ENCODE measurements around the gene TNFRSF21.
"Not testable (repeated sequence)": the region's sequence is repeated elsewhere in the genome, so short reads cannot be mapped to it uniquely, and the experiment has no call there.

The TNFRSF21 gene

GRCh38 chr6:47288267-47289090, 21.2 kb downstream of the TNFRSF21 start:
- no peaks in the 10 kb centered on the region for H3K9me3 ChIP-seq (ENCODE audit: control insufficient read depth, insufficient read depth, low read length)
- peaks cover 21% of the 10 kb centered on the region for H3K36me3 ChIP-seq (ENCODE audit: insufficient read depth, low read length)
- H3K9ac ChIP-seq (ENCODE audit: low read depth, low read length) = no peak overlapping the region
- peaks cover 7% of the 10 kb centered on the region for H3K4me1 ChIP-seq (ENCODE audit: insufficient read depth, low read length)

GRCh38 chr6:47286301-47286700, 23.4 kb downstream of the TNFRSF21 start:
- H3K9ac ChIP-seq (ENCODE audit: low read depth, low read length) = no peak overlapping the region
- peaks cover 29% of the 10 kb centered on the region for H3K36me3 ChIP-seq (ENCODE audit: insufficient read depth, low read length)
- peaks cover 7% of the 10 kb centered on the region for H3K4me1 ChIP-seq (ENCODE audit: insufficient read depth, low read length)
- no peaks in the 10 kb centered on the region for H3K9me3 ChIP-seq (ENCODE audit: control insufficient read depth, insufficient read depth, low read length)

GRCh38 chr6:47283993-47284392, 25.7 kb downstream of the TNFRSF21 start:
- Histone ChIP-seq H3K4me1 (ENCODE audit: insufficient read depth, low read length) (0 out of 2 replicates have a peak, but pooled peaks cover 3% of the 10 kb centered on the region), H3K9ac (ENCODE audit: low read depth, low read length) (no peak overlapping the region), H3K9me3 (ENCODE audit: control insufficient read depth, insufficient read depth, low read length) (no peaks in the 10 kb centered on the region), H3K36me3 (ENCODE audit: insufficient read depth, low read length) (peaks cover 34% of the 10 kb centered on the region)

- Histone ChIP-seq H3K9me3 (ENCODE audit: control insufficient read depth, insufficient read depth, low read length) (no peaks in the 10 kb centered on the region), H3K36me3 (ENCODE audit: insufficient read depth, low read length) (peaks cover 33% of the 10 kb centered on the region), H3K4me1 (ENCODE audit: insufficient read depth, low read length) (0 out of 2 replicates have a peak, but pooled peaks cover 3% of the 10 kb centered on the region), H3K9ac (ENCODE audit: low read depth, low read length) (no peak overlapping the region)
These were observed 31.2 kb downstream of the TNFRSF21 start for GRCh38 chr6:47278545-47278944.

- H3K9me3 ChIP-seq (ENCODE audit: control insufficient read depth, insufficient read depth, low read length) = no peaks in the 10 kb centered on the region
- no peak overlapping the region for H3K9ac ChIP-seq (ENCODE audit: low read depth, low read length)
- 0 out of 2 replicates have a peak, but pooled peaks cover 3% of the 10 kb centered on the region for H3K4me1 ChIP-seq (ENCODE audit: insufficient read depth, low read length)
- peaks cover 27% of the 10 kb centered on the region for H3K36me3 ChIP-seq (ENCODE audit: insufficient read depth, low read length)
These were observed 32.0 kb downstream of the TNFRSF21 start for GRCh38 chr6:47277702-47278101.

GRCh38 chr6:47276377-47276776, 33.3 kb downstream of the TNFRSF21 start:
- H3K9me3 ChIP-seq (ENCODE audit: control insufficient read depth, insufficient read depth, low read length) = no peaks in the 10 kb centered on the region
- H3K4me1 ChIP-seq (ENCODE audit: insufficient read depth, low read length) = 0 out of 2 replicates have a peak, but pooled peaks cover 3% of the 10 kb centered on the region
- H3K9ac ChIP-seq (ENCODE audit: low read depth, low read length) = no peak overlapping the region
- peaks cover 25% of the 10 kb centered on the region for H3K36me3 ChIP-seq (ENCODE audit: insufficient read depth, low read length)

GRCh38 chr6:47275640-47276039, 34.1 kb downstream of the TNFRSF21 start:
- Histone ChIP-seq H3K9me3 (ENCODE audit: control insufficient read depth, insufficient read depth, low read length) (no peaks in the 10 kb centered on the region), H3K36me3 (ENCODE audit: insufficient read depth, low read length) (peaks cover 25% of the 10 kb centered on the region), H3K4me1 (ENCODE audit: insufficient read depth, low read length) (0 out of 2 replicates have a peak, but pooled peaks cover 3% of the 10 kb centered on the region), H3K9ac (ENCODE audit: low read depth, low read length) (no peak overlapping the region)

GRCh38 chr6:47275132-47275531, 34.6 kb downstream of the TNFRSF21 start:
- H3K36me3 ChIP-seq (ENCODE audit: insufficient read depth, low read length) = peaks cover 25% of the 10 kb centered on the region
- not testable (repeated sequence) for H3K9me3 ChIP-seq (ENCODE audit: control insufficient read depth, insufficient read depth, low read length); H3K4me1 ChIP-seq (ENCODE audit: insufficient read depth, low read length); H3K9ac ChIP-seq (ENCODE audit: low read depth, low read length)

GRCh38 chr6:47268572-47269187, 41.0 kb downstream of the TNFRSF21 start:
- no peak overlapping the region for H3K9ac ChIP-seq (ENCODE audit: low read depth, low read length)
- H3K4me1 ChIP-seq (ENCODE audit: insufficient read depth, low read length) = no peaks in the 10 kb centered on the region; the same call in 1 of the 2 replicates
- H3K36me3 ChIP-seq (ENCODE audit: insufficient read depth, low read length) = peaks cover 2% of the 10 kb centered on the region; the same call in 1 of the 2 replicates
- H3K9me3 ChIP-seq (ENCODE audit: control insufficient read depth, insufficient read depth, low read length) = no peaks in the 10 kb centered on the region

- H3K9ac ChIP-seq (ENCODE audit: low read depth, low read length) = no peak overlapping the region
- peaks cover 2% of the 10 kb centered on the region for H3K36me3 ChIP-seq (ENCODE audit: insufficient read depth, low read length)
- H3K9me3 ChIP-seq (ENCODE audit: control insufficient read depth, insufficient read depth, low read length) = no peaks in the 10 kb centered on the region
- no peaks in the 10 kb centered on the region; the same call in 1 of the 2 replicates for H3K4me1 ChIP-seq (ENCODE audit: insufficient read depth, low read length)
These were observed 42.4 kb downstream of the TNFRSF21 start for GRCh38 chr6:47267301-47267700.

- no peaks in the 10 kb centered on the region for H3K9me3 ChIP-seq (ENCODE audit: control insufficient read depth, insufficient read depth, low read length)
- no peaks in the 10 kb centered on the region; the same call in 1 of the 2 replicates for H3K4me1 ChIP-seq (ENCODE audit: insufficient read depth, low read length)
- no peak overlapping the region for H3K9ac ChIP-seq (ENCODE audit: low read depth, low read length)
- H3K36me3 ChIP-seq (ENCODE audit: insufficient read depth, low read length) = peaks cover 2% of the 10 kb centered on the region
These were observed 43.7 kb downstream of the TNFRSF21 start for GRCh38 chr6:47265971-47266370.

- peaks cover 2% of the 10 kb centered on the region for H3K36me3 ChIP-seq (ENCODE audit: insufficient read depth, low read length)
These were observed 44.9 kb downstream of the TNFRSF21 start for GRCh38 chr6:47264775-47265184.

GRCh38 chr6:47263268-47263667, 46.4 kb downstream of the TNFRSF21 start:
- H3K9ac ChIP-seq (ENCODE audit: low read depth, low read length) = no peak overlapping the region
- no peaks in the 10 kb centered on the region for H3K9me3 ChIP-seq (ENCODE audit: control insufficient read depth, insufficient read depth, low read length)
- H3K36me3 ChIP-seq (ENCODE audit: insufficient read depth, low read length) = peaks cover 8% of the 10 kb centered on the region
- no peaks in the 10 kb centered on the region; the same call in 1 of the 2 replicates for H3K4me1 ChIP-seq (ENCODE audit: insufficient read depth, low read length)

More at GRCh38 chr6:47264775-47265184, 44.9 kb downstream of the TNFRSF21 start:
- H3K9me3 ChIP-seq (ENCODE audit: control insufficient read depth, insufficient read depth, low read length) = no peaks in the 10 kb centered on the region
- no peaks in the 10 kb centered on the region; the same call in 1 of the 2 replicates for H3K4me1 ChIP-seq (ENCODE audit: insufficient read depth, low read length)
- H3K9ac ChIP-seq (ENCODE audit: low read depth, low read length) = no peak overlapping the region

GRCh38 chr6:47262231-47262630, 47.5 kb downstream of the TNFRSF21 start:
- no peak overlapping the region for H3K9ac ChIP-seq (ENCODE audit: low read depth, low read length)
- peaks cover 7% of the 10 kb centered on the region for H3K36me3 ChIP-seq (ENCODE audit: insufficient read depth, low read length)
- H3K4me1 ChIP-seq (ENCODE audit: insufficient read depth, low read length) = no peaks in the 10 kb centered on the region
- no peaks in the 10 kb centered on the region for H3K9me3 ChIP-seq (ENCODE audit: control insufficient read depth, insufficient read depth, low read length)

- no peak overlapping the region for H3K9ac ChIP-seq (ENCODE audit: low read depth, low read length)
- H3K4me1 ChIP-seq (ENCODE audit: insufficient read depth, low read length) = no peaks in the 10 kb centered on the region
- no peaks in the 10 kb centered on the region for H3K9me3 ChIP-seq (ENCODE audit: control insufficient read depth, insufficient read depth, low read length)
- H3K36me3 ChIP-seq (ENCODE audit: insufficient read depth, low read length) = peaks cover 7% of the 10 kb centered on the region
These were observed 48.5 kb downstream of the TNFRSF21 start for GRCh38 chr6:47261191-47261590.

All from ES-I3 (cell line).